Measurements from ENCODE around the gene CLDN16. TPM values are rescaled to one million over a fixed set of nuclear protein-coding genes. Genes with fewer than 3 reads are reported as not detected.

The CLDN16 gene
- total and polyA plus RNA-seq, 9 of the 15 experiments (the other 6 are each of a cell fraction or from before 2014, with no cell fraction given) = 0.04 to 0.11 (median 0.04) TPM; not detected in 6

- no peak overlapping the region for H3K27ac ChIP-seq (ENCODE audit: extremely low read depth, low read depth, low read length)
- no peak overlapping the region for H2AFZ ChIP-seq (ENCODE audit: low read depth, low read length)
- 0% methylated on average over 1 of the region's 1 CpG for WGBS (ENCODE audit: insufficient coverage, low coverage, missing lambda C conversion rate)
- no peak overlapping the region for H3K4me3 ChIP-seq
- no peaks in the 10 kb centered on the region for H3K36me3 ChIP-seq (ENCODE audit: control insufficient read depth, insufficient read depth, low read length)
- H3K9ac ChIP-seq (ENCODE audit: insufficient read depth in 1 of 2, low read depth in 2 of 2, low read length in 2 of 2) = no peak overlapping the region
- no peaks in the 10 kb centered on the region for H3K79me2 ChIP-seq (ENCODE audit: control insufficient read depth, insufficient read depth, low read length)
- no peaks in the 10 kb centered on the region for H3K4me1 ChIP-seq (replicated peaks in 1 of 2; ENCODE audit: control insufficient read depth in 2 of 2, insufficient read depth in 2 of 2, low read length in 2 of 2)
- ATAC-seq (no peak), FAIRE-seq (no peak), DNase-seq (ENCODE audit: extremely low read depth in 1 of 4, low spot score in 3 of 4) (no peak)
- BruUV-seq (replicated peaks) = no TSS peak
- H3K9me1 ChIP-seq (ENCODE audit: control insufficient read depth, insufficient read depth, low read length) = no peaks in the 10 kb centered on the region
- in situ Hi-C loops (cut with MboI) (no loop called here), intact Hi-C loops (cut with micrococcal nuclease) (no loop called here)
- H3K27me3 ChIP-seq (ENCODE audit: control insufficient read depth in 2 of 2, insufficient read depth in 2 of 2, low read length in 2 of 2) = no peaks in the 10 kb centered on the region
- no peak overlapping the region for H3K4me2 ChIP-seq (ENCODE audit: insufficient read depth, low read length)
- ChIA-PET CTCF (ENCODE audit: low intra/inter-chr PET ratio) (no interaction called here), POLR2A (no interaction called here)
- no peaks in the 10 kb centered on the region for H3K9me3 ChIP-seq (replicated peaks; ENCODE audit: control insufficient read depth, insufficient read depth, low read depth, low read length)
- H4K20me1 ChIP-seq (replicated peaks; ENCODE audit: control insufficient read depth, insufficient read depth, low read length) = no peaks in the 10 kb centered on the region
- no peak for TF ChIP-seq NKRF (IDR thresholded peaks at IDR 0.05; ENCODE audit: borderline replicate concordance)
- no peak for TF ChIP-seq ZNF79 (CRISPR knock-in tag; IDR thresholded peaks at IDR 0.05; ENCODE audit: low read depth)
- no peak for TF ChIP-seq MCM3 (IDR thresholded peaks at IDR 0.05)
- no peak for TF ChIP-seq RBM34 (IDR thresholded peaks at IDR 0.05; ENCODE audit: borderline replicate concordance, insufficient read depth, low read length)
- no peak for TF ChIP-seq CSDE1 (IDR thresholded peaks at IDR 0.05)
- TF ChIP-seq ZNF324 (CRISPR knock-in tag; IDR thresholded peaks at IDR 0.05) = no peak
- no peak for TF ChIP-seq ATF6 (CRISPR knock-in tag; IDR thresholded peaks at IDR 0.05)
- no peak for TF ChIP-seq SIN3B (IDR thresholded peaks at IDR 0.05; ENCODE audit: low read depth)
- no peak for TF ChIP-seq XRCC3 (IDR thresholded peaks at IDR 0.05)
- no peak for TF ChIP-seq ZNF224 (CRISPR knock-in tag; IDR thresholded peaks at IDR 0.05)
- no peak for TF ChIP-seq BRD9 (IDR thresholded peaks at IDR 0.05; ENCODE audit: low read depth, partially characterized antibody)
- TF ChIP-seq CAMTA2 (CRISPR knock-in tag; conservative IDR thresholded peaks at IDR 0.05) = no peak
- TF ChIP-seq JUN (IDR thresholded peaks at IDR 0.05; ENCODE audit: borderline replicate concordance, low read depth, low read length) = no peak
- no peak for TF ChIP-seq JUN (CRISPR knock-in tag; IDR thresholded peaks at IDR 0.05; ENCODE audit: borderline replicate concordance)
- TF ChIP-seq DEAF1 (CRISPR knock-in tag; IDR thresholded peaks at IDR 0.05) = no peak
- TF ChIP-seq BDP1 (IDR thresholded peaks at IDR 0.05; ENCODE audit: insufficient read depth, insufficient read length) = no peak
- TF ChIP-seq IFI16 (CRISPR knock-in tag; IDR thresholded peaks at IDR 0.05) = no peak
- no peak for TF ChIP-seq ZNF395 (CRISPR knock-in tag; IDR thresholded peaks at IDR 0.05)
- no peak for TF ChIP-seq ZNF134 (CRISPR knock-in tag; conservative IDR thresholded peaks at IDR 0.05)
Observed at GRCh38 chr3:190456770-190457169, 68.8 kb downstream of the CLDN16 start.
